Gastroesophageal sphincter (tissue), 4 donors: Measurements from ENCODE around the gene LAMA3. TPM values are rescaled to one million over a fixed set of nuclear protein-coding genes. Genes with fewer than 3 reads are reported as not detected.

Experiments used
- ATAC-seq: fragments of 150-250 bp; one replicate; pipeline ENCODE4 v1.9.1; 2016; ENCODE audit warnings: mild to moderate bottlenecking, moderate library complexity
- H3K27ac ChIP-seq, 4 donors: fragments of 200-600 bp; sonication (generic) in 3 of 4; 1 replicate in 3 of 4; 2 replicates in 1 of 4; pipeline ENCODE4 v1.5.1; 2016 to 2019
- H3K27me3 ChIP-seq: fragments of 200-600 bp; sonication (generic); one replicate; pipeline ENCODE4 v1.5.1; 2019
- H3K36me3 ChIP-seq, 2 donors: fragments of 200-600 bp; sonication (generic); one replicate each; pipeline ENCODE4 v1.5.1; 2019; ENCODE audit warnings: control low read depth in 1 of 2
- H3K4me1 ChIP-seq, 3 donors: fragments of 200-600 bp; sonication (generic); 1 replicate in 2 of 3; 2 replicates in 1 of 3; pipeline ENCODE4 v1.5.1; 2016 to 2019; ENCODE audit warnings: control low read depth in 2 of 3
- H3K4me3 ChIP-seq, 2 donors: fragments of 200-600 bp; sonication (generic); one replicate each; pipeline ENCODE4 v1.5.1; 2019; ENCODE audit warnings: mild to moderate bottlenecking in 1 of 2, moderate library complexity in 1 of 2
- H3K9me3 ChIP-seq, 3 donors: fragments of 200-600 bp; sonication (generic); one replicate each; pipeline ENCODE4 v1.5.1; 2017 to 2019; ENCODE audit warnings: control low read depth in 2 of 3
- CTCF ChIP-seq, 4 experiments: fragments of 200-600 bp in 2 of 4; fragments of 450-650 bp in 2 of 4; sonication (generic) in 1 of 4; IDR thresholded peaks; one replicate each; pipeline ENCODE4 v1.5.1; 2017 to 2019; ENCODE audit warnings: antibody characterized with exemption in 4 of 4, mild to moderate bottlenecking in 2 of 4, moderate library complexity in 2 of 4
- EP300 ChIP-seq: sonication (generic); formaldehyde crosslinking; IDR thresholded peaks from one replicate; pipeline ENCODE4 v1.6.1; 2017; ENCODE audit warnings: antibody characterized with exemption, mild to moderate bottlenecking
- POLR2A ChIP-seq, 2 donors: fragments of 450-650 bp; IDR thresholded peaks; one replicate each; pipeline ENCODE4 v1.6.1; 2017; ENCODE audit warnings: antibody characterized with exemption in 2 of 2, mild to moderate bottlenecking in 2 of 2, moderate library complexity in 1 of 2
- POLR2AphosphoS5 ChIP-seq: sonication (generic); formaldehyde crosslinking; IDR thresholded peaks from one replicate; pipeline ENCODE4 v1.6.1; 2017; ENCODE audit warnings: antibody characterized with exemption
- WGBS, 2 donors: methylation state at CpG; one replicate each; pipeline ENCODE4 v1.1.5; 2018; ENCODE audit warnings: low coverage in 1 of 2; 5-methylcytosine and 5-hydroxymethylcytosine counted together
- total RNA-seq, 4 donors: library from RNA; depleted of rRNA; stranded (reverse); fragments of >200 nt; gene quantifications; one replicate each; pipeline ENCODE4 v1.1.0, GENCODE V29; 2016

The LAMA3 gene
- total RNA-seq, 4 donors from 2014 or later: 8.3 to 13.5 (median 9.5) TPM

GRCh38 chr18:23793051-23793450 lies 103.8 kb downstream of the LAMA3 start:
- no peaks in the 10 kb centered on the region for H3K4me1 ChIP-seq
- H3K27me3 ChIP-seq: no peaks in the 10 kb centered on the region
- no peaks in the 10 kb centered on the region for H3K9me3 ChIP-seq
- no peak overlapping the region for H3K27ac ChIP-seq
- WGBS, 2 donors: 40% methylated on average over 1 of the region's 1 CpG; no CpG with 5 or more reads in 1 of the 2 donors
- peaks cover 0 to 9% of the 10 kb centered on the region in 2 donors for H3K36me3 ChIP-seq
- ATAC-seq: no peak
- no peak overlapping the region for H3K4me3 ChIP-seq
- TF ChIP-seq POLR2A (IDR thresholded peaks at IDR 0.05) (no peak), EP300 (no peak), POLR2AphosphoS5 (no peak), CTCF (IDR thresholded peaks at IDR 0.05) (no peak)

DNA sequence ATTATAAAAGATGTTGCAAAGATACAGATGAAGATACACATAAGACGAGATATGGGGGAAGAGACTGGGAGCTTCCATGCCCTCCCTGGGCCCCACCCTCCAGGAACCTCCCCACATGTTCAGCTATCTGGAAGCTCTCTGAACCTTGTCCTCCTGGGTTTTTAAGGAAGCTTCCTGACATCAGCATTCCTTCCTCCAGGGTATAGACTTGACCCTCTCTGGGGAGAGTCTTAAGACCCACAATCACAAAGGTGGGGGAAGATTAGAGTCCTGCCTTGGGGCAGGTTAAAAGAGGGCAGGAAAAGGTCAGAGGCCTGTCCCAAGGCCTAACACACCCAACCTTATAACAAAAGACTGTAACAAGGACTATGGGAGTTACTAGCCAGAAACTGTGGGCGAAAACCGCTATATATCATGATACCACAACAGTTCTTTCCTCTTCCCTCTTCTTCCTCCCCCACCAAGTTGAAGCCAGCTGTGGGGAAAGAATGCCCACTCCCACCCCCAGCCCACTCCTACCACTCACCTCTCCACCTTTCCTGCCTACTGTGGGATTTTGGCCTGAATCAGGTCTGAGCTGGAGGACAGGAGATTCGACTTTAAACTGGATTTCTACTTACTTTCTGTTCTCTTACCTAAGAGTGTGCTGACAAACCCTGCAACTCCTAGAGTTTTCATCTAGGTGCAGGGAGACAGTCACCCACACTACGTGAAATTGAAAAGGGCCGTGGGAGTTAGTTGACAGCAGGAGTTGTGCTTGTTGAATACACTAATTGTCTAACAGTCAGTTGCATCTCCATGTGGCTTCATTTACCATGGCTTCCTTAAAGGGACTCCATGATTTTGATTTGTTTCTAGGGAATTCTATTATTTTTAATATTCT lies 105.0 kb downstream of the LAMA3 start:
- ATAC-seq: no peak

DNA sequence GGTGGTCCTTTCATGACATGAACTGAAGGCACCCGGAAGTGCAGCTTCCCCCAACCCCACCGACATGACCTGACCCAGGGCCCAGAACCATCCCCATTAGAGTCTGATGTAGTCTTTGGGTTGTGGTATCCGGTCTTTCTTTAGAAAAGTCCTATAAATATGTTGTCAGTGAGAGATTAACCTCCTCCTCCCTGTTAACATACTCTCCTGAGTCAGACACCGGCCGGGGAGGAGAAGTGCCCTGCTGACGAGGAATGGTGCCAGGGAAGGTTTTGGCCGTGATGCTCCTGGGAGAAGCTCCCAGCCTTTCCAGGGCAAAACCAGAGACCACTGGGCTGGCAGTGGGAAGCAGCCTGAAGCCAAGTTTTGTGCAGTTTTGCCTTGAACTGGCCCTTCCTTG lies 109.0 kb downstream of the LAMA3 start:
- Histone ChIP-seq H3K4me1 (no peaks in the 10 kb centered on the region), H3K36me3 (peaks cover 0 to 8% of the 10 kb centered on the region in 2 donors), H3K27ac (no peak overlapping the region), H3K27me3 (no peaks in the 10 kb centered on the region), H3K9me3 (no peaks in the 10 kb centered on the region), H3K4me3 (no peak overlapping the region)
- no CpG with 5 or more reads among the region's 7 CpGs for WGBS, 2 donors
- no peak for ATAC-seq
- no peak for TF ChIP-seq POLR2AphosphoS5
- TF ChIP-seq CTCF (IDR thresholded peaks at IDR 0.05): no peak

More for the DNA sequence above, 105.0 kb downstream of the LAMA3 start:
- WGBS, 2 donors: 91 to 97% methylated on average over 4 to 6 of the region's 6 CpGs
- TF ChIP-seq POLR2AphosphoS5 (no peak), EP300 (no peak), POLR2A (IDR thresholded peaks at IDR 0.05) (no peak), CTCF (IDR thresholded peaks at IDR 0.05) (no peak)
- H3K9me3 ChIP-seq: no peaks in the 10 kb centered on the region
- H3K27ac ChIP-seq: no peak overlapping the region
- peaks cover 0 to 9% of the 10 kb centered on the region in 2 donors for H3K36me3 ChIP-seq
- no peaks in the 10 kb centered on the region for H3K27me3 ChIP-seq
- H3K4me1 ChIP-seq: no peaks in the 10 kb centered on the region
- H3K4me3 ChIP-seq: no peak overlapping the region

GRCh38 chr18:23798824-23799223 lies 109.6 kb downstream of the LAMA3 start:
- Histone ChIP-seq H3K27ac (no peak overlapping the region), H3K4me1 (no peaks in the 10 kb centered on the region), H3K27me3 (no peaks in the 10 kb centered on the region), H3K36me3 (peaks cover 0 to 3% of the 10 kb centered on the region in 2 donors), H3K4me3 (no peak overlapping the region), H3K9me3 (no peaks in the 10 kb centered on the region)
- ATAC-seq: no peak
- WGBS, 2 donors: 52 to 61% methylated on average over 2 to 3 of the region's 3 CpGs
- TF ChIP-seq CTCF (IDR thresholded peaks at IDR 0.05) (no peak), EP300 (no peak), POLR2A (IDR thresholded peaks at IDR 0.05) (no peak), POLR2AphosphoS5 (no peak)

DNA sequence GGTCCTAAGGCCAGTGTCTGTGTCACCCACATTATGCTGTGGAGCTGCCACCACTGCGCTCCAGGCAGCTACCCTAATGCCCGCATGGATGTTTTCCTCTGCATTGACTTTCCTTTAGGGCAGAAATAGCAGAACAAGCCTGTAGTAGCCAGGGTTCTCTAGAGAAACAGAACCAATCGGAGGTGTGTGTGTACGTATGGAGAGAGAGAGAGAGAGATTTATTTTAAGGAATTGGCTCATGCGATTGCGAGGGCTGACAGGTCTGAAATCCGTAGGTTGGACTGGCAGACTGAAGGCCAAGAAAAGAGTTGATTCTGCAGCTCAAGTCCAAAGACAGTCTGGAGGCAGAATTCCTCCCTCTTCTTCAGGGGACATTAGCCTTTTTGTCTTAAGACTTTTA lies 110.3 kb downstream of the LAMA3 start:
- ATAC-seq: no peak
- no peaks in the 10 kb centered on the region for H3K4me1 ChIP-seq
- H3K36me3 ChIP-seq: no peaks in the 10 kb centered on the region
- H3K27me3 ChIP-seq: no peaks in the 10 kb centered on the region
- H3K27ac ChIP-seq: no peak overlapping the region
- 90 to 96% methylated on average over 4 to 5 of the region's 7 CpGs for WGBS, 2 donors
- TF ChIP-seq POLR2A (IDR thresholded peaks at IDR 0.05) (no peak), POLR2AphosphoS5 (no peak), EP300 (no peak), CTCF (IDR thresholded peaks at IDR 0.05) (no peak)
- H3K4me3 ChIP-seq: no peak overlapping the region
- H3K9me3 ChIP-seq: no peaks in the 10 kb centered on the region
